GM23338 (cell line): Measurements from ENCODE around the gene F8. TPM values are rescaled to one million over a fixed set of nuclear protein-coding genes. Genes with fewer than 3 reads are reported as not detected.

ENCODE experiments used
- ATAC-seq: fragments of 200-7000 bp; cut with Tn5 transposase; 3 replicates; pipeline ENCODE4 v1.9.1; 2020
- DNase-seq: peaks from one replicate; pipeline ENCODE4 v3.0.0-alpha.2; 2015; ENCODE audit warnings: low spot score
- H2AFZ ChIP-seq: fragments of 200-600 bp; sonication (generic); 2 replicates; pipeline ENCODE4 v1.8.0; 2016; ENCODE audit warnings: antibody characterized with exemption, mild to moderate bottlenecking, moderate library complexity
- H3F3A ChIP-seq: fragments of 200-600 bp; sonication (generic); replicated peaks from 2 replicates; pipeline ENCODE4 v1.8.0; 2017; ENCODE audit warnings: antibody characterized with exemption, mixed run types, low read depth
- H3K27ac ChIP-seq: fragments of 200-600 bp; sonication (generic); 2 replicates; pipeline ENCODE4 v1.6.1; 2016; ENCODE audit warnings: low read depth
- H3K27me3 ChIP-seq: fragments of 200-600 bp; sonication (generic); 2 replicates; pipeline ENCODE4 v1.8.0; 2016; ENCODE audit warnings: mild to moderate bottlenecking, mixed run types, moderate library complexity; ENCODE audit not compliant: insufficient read depth
- H3K36me3 ChIP-seq: fragments of 200-600 bp; sonication (generic); 2 replicates; pipeline ENCODE4 v1.8.0; 2016; ENCODE audit warnings: mild to moderate bottlenecking; ENCODE audit not compliant: insufficient read depth
- H3K4me1 ChIP-seq: fragments of 200-600 bp; sonication (generic); 2 replicates; pipeline ENCODE4 v1.8.0; 2016; ENCODE audit warnings: mild to moderate bottlenecking, moderate library complexity; ENCODE audit not compliant: insufficient read depth
- H3K4me2 ChIP-seq: fragments of 200-600 bp; sonication (generic); 2 replicates; pipeline ENCODE4 v1.7.1; 2017; ENCODE audit warnings: mixed run types
- H3K4me3 ChIP-seq: fragments of 200-600 bp; sonication (generic); 2 replicates; pipeline ENCODE4 v1.6.1; 2016; ENCODE audit warnings: mixed run types
- H3K79me2 ChIP-seq: fragments of 200-600 bp; sonication (generic); replicated peaks from 2 replicates; pipeline ENCODE4 v1.8.0; 2017; ENCODE audit warnings: mild to moderate bottlenecking; ENCODE audit not compliant: insufficient read depth
- H3K9me2 ChIP-seq: fragments of 200-600 bp; sonication (generic); 2 replicates; pipeline ENCODE4 v1.8.0; 2017; ENCODE audit not compliant: insufficient read depth
- H4K20me1 ChIP-seq: fragments of 200-600 bp; sonication (generic); replicated peaks from 2 replicates; pipeline ENCODE4 v1.8.0; 2017; ENCODE audit warnings: mild to moderate bottlenecking; ENCODE audit not compliant: insufficient read depth
- H3K27ac Mint-ChIP-seq: 2 replicates; pipeline ENCODE4 v1.8.0; 2020; ENCODE audit warnings: inconsistent platforms, mild to moderate bottlenecking, moderate library complexity, mixed read lengths
- H3K27me3 Mint-ChIP-seq: 3 replicates; pipeline ENCODE4 v1.8.0; 2022; ENCODE audit warnings: low read depth, mild to moderate bottlenecking, moderate library complexity, mixed read lengths, inconsistent platforms; ENCODE audit not compliant: insufficient read depth, poor library complexity
- H3K36me3 Mint-ChIP-seq: 3 replicates; pipeline ENCODE4 v1.8.0; 2021; ENCODE audit warnings: low read depth, mild to moderate bottlenecking, inconsistent platforms, moderate library complexity, mixed read lengths
- H3K4me1 Mint-ChIP-seq: 3 replicates; pipeline ENCODE4 v1.8.0; 2020; ENCODE audit warnings: mild to moderate bottlenecking, inconsistent platforms, mixed read lengths
- H3K4me3 Mint-ChIP-seq: 3 replicates; pipeline ENCODE4 v1.8.0; 2021; ENCODE audit warnings: moderate library complexity, mild to moderate bottlenecking, inconsistent platforms, mixed read lengths
- H3K9me3 Mint-ChIP-seq: 3 replicates; pipeline ENCODE4 v1.8.0; 2020; ENCODE audit warnings: moderate library complexity, mild to moderate bottlenecking, inconsistent platforms, mixed read lengths
- CREB1 ChIP-seq: fragments of 250-450 bp; sonication (Bioruptor Pico); IDR thresholded peaks from 2 replicates; pipeline ENCODE4 v1.5.0; 2020; ENCODE audit warnings: low read depth, mild to moderate bottlenecking, moderate library complexity
- CTCF ChIP-seq, 2 experiments: fragments of 200-600 bp in 1 of 2; sonication (generic) in 1 of 2; conservative IDR thresholded peaks; 2 replicates each; pipeline versions ENCODE4 v1.5.1 to v1.6.1; 2016 to 2017; ENCODE audit warnings: antibody characterized with exemption in 2 of 2, low read depth in 2 of 2, mild to moderate bottlenecking in 2 of 2, moderate library complexity in 1 of 2
- ETS1 ChIP-seq: IDR thresholded peaks from 2 replicates; pipeline ENCODE4 v1.6.1; 2016; ENCODE audit warnings: antibody characterized with exemption
- EZH2 ChIP-seq: fragments of 200-600 bp; sonication (generic); IDR thresholded peaks from one replicate; pipeline ENCODE4 v1.8.0; 2017; ENCODE audit warnings: antibody characterized with exemption, mild to moderate bottlenecking, low read depth; ENCODE audit not compliant: unreplicated experiment
- EZH2phosphoT487 ChIP-seq: fragments of 200-600 bp; sonication (generic); IDR thresholded peaks from one replicate; pipeline ENCODE4 v1.8.1; 2018; ENCODE audit warnings: antibody characterized with exemption; ENCODE audit not compliant: unreplicated experiment
- JUNB ChIP-seq: IDR thresholded peaks from one replicate; pipeline ENCODE4 v1.6.1; 2016; ENCODE audit warnings: antibody characterized with exemption; ENCODE audit not compliant: unreplicated experiment
- NANOG ChIP-seq: IDR thresholded peaks from 2 replicates; pipeline ENCODE4 v1.6.1; 2016; ENCODE audit warnings: antibody characterized with exemption, borderline replicate concordance
- STAT1 ChIP-seq: IDR thresholded peaks from one replicate; pipeline ENCODE4 v1.6.1; 2016; ENCODE audit warnings: antibody characterized with exemption; ENCODE audit not compliant: unreplicated experiment
- ZNF114 ChIP-seq: fragments of 250-450 bp; sonication (Bioruptor Pico); IDR thresholded peaks from 2 replicates; pipeline ENCODE4 v1.5.0; 2020; ENCODE audit warnings: mild to moderate bottlenecking, moderate library complexity
- ZNF331 ChIP-seq: fragments of 250-450 bp; sonication (Bioruptor Pico); IDR thresholded peaks from 2 replicates; pipeline ENCODE4 v1.5.0; 2020; ENCODE audit warnings: low read depth, mild to moderate bottlenecking, moderate library complexity
- polyA plus RNA-seq: library from polyadenylated mRNA; unstranded; fragments of >200 nt; fragmentation: Nextera tagmentation; extraction: Ambion mirVana; gene quantifications from 2 replicates; pipeline ENCODE4 v1.2.1, GENCODE V29; 2016
- total RNA-seq: library from RNA; depleted of rRNA; stranded (reverse); fragments of >200 nt; shearing (Covaris generic); gene quantifications from 2 replicates; pipeline ENCODE4 v1.2.3, GENCODE V29; 2014
- TF ChIP-seq, protein P1 (sequence below): fragments of 250-450 bp; sonication (Bioruptor Pico); IDR thresholded peaks from 2 replicates; pipeline ENCODE4 v1.5.0; 2020; ENCODE audit warnings: mild to moderate bottlenecking, moderate library complexity
- TF ChIP-seq, protein P2 (sequence below): IDR thresholded peaks from one replicate; pipeline ENCODE4 v1.6.1; 2018; ENCODE audit warnings: antibody characterized with exemption; ENCODE audit not compliant: unreplicated experiment

The F8 gene
- total and polyA plus RNA-seq, 2 experiments from 2014 or later: 0.70 to 1.8 TPM

DNA sequence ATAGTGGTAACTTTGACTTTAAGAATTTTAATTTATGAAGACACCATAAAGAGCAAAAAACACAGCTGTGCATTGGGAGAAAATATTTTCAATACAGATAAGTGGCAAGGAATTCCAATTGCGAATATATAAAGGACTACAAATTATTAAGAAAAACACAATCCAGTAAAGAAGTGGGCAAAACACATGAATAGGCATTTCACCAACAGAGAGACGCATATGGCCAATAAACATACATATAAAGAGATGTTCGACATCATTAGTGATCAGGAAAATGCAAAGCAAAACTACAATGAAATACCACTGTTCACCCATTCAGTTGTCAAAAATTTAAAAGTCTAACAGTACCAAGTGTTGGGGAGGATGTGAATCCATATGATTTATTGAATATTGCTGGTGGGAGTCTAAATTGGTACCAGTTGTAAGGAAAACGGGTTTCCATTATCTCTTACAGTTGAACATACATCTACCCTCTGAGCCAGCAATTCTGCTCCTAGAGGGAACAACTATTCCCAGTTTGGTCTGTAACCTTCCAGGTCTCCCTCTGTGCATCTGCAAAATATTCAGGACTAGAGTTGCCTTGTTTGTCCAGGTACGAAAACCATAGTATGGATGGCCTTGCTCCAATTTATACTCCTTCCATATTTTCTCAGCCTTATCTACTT is 215.6 kb downstream of the F8 start:
- Mint-ChIP-seq H3K27me3 (peaks cover 11% of the 10 kb centered on the region), H3K4me1 (peaks cover 19% of the 10 kb centered on the region), H3K4me3 (no peak overlapping the region), H3K9me3 (peaks cover 22% of the 10 kb centered on the region; the same call in 2 of the 3 replicates), H3K27ac (no peak overlapping the region), H3K36me3 (peaks cover 12% of the 10 kb centered on the region; the same call in 2 of the 3 replicates)
- no peaks in the 10 kb centered on the region for H3K36me3 ChIP-seq
- H3K4me3 ChIP-seq: no peak overlapping the region
- ATAC-seq (no peak), DNase-seq (no peak)
- peaks cover 11% of the 10 kb centered on the region for H3K27me3 ChIP-seq
- no peaks in the 10 kb centered on the region for H3F3A ChIP-seq
- no peaks in the 10 kb centered on the region for H3K9me2 ChIP-seq
- H4K20me1 ChIP-seq: no peaks in the 10 kb centered on the region
- H3K79me2 ChIP-seq: no peaks in the 10 kb centered on the region
- H3K4me1 ChIP-seq: peaks cover 13% of the 10 kb centered on the region; the same call in 1 of the 2 replicates
- TF ChIP-seq JUNB: no peak
- TF ChIP-seq EZH2phosphoT487: no peak
- no peak for TF ChIP-seq EZH2
- no peak for TF ChIP-seq NANOG
- no peak for TF ChIP-seq CTCF (conservative IDR thresholded peaks at IDR 0.05; ENCODE audit: low read depth in 2 of 2)
- no peak for TF ChIP-seq CREB1 (CRISPR knock-in tag)
- TF ChIP-seq ZNF114 (CRISPR knock-in tag): no peak
- TF ChIP-seq, protein P1, sequence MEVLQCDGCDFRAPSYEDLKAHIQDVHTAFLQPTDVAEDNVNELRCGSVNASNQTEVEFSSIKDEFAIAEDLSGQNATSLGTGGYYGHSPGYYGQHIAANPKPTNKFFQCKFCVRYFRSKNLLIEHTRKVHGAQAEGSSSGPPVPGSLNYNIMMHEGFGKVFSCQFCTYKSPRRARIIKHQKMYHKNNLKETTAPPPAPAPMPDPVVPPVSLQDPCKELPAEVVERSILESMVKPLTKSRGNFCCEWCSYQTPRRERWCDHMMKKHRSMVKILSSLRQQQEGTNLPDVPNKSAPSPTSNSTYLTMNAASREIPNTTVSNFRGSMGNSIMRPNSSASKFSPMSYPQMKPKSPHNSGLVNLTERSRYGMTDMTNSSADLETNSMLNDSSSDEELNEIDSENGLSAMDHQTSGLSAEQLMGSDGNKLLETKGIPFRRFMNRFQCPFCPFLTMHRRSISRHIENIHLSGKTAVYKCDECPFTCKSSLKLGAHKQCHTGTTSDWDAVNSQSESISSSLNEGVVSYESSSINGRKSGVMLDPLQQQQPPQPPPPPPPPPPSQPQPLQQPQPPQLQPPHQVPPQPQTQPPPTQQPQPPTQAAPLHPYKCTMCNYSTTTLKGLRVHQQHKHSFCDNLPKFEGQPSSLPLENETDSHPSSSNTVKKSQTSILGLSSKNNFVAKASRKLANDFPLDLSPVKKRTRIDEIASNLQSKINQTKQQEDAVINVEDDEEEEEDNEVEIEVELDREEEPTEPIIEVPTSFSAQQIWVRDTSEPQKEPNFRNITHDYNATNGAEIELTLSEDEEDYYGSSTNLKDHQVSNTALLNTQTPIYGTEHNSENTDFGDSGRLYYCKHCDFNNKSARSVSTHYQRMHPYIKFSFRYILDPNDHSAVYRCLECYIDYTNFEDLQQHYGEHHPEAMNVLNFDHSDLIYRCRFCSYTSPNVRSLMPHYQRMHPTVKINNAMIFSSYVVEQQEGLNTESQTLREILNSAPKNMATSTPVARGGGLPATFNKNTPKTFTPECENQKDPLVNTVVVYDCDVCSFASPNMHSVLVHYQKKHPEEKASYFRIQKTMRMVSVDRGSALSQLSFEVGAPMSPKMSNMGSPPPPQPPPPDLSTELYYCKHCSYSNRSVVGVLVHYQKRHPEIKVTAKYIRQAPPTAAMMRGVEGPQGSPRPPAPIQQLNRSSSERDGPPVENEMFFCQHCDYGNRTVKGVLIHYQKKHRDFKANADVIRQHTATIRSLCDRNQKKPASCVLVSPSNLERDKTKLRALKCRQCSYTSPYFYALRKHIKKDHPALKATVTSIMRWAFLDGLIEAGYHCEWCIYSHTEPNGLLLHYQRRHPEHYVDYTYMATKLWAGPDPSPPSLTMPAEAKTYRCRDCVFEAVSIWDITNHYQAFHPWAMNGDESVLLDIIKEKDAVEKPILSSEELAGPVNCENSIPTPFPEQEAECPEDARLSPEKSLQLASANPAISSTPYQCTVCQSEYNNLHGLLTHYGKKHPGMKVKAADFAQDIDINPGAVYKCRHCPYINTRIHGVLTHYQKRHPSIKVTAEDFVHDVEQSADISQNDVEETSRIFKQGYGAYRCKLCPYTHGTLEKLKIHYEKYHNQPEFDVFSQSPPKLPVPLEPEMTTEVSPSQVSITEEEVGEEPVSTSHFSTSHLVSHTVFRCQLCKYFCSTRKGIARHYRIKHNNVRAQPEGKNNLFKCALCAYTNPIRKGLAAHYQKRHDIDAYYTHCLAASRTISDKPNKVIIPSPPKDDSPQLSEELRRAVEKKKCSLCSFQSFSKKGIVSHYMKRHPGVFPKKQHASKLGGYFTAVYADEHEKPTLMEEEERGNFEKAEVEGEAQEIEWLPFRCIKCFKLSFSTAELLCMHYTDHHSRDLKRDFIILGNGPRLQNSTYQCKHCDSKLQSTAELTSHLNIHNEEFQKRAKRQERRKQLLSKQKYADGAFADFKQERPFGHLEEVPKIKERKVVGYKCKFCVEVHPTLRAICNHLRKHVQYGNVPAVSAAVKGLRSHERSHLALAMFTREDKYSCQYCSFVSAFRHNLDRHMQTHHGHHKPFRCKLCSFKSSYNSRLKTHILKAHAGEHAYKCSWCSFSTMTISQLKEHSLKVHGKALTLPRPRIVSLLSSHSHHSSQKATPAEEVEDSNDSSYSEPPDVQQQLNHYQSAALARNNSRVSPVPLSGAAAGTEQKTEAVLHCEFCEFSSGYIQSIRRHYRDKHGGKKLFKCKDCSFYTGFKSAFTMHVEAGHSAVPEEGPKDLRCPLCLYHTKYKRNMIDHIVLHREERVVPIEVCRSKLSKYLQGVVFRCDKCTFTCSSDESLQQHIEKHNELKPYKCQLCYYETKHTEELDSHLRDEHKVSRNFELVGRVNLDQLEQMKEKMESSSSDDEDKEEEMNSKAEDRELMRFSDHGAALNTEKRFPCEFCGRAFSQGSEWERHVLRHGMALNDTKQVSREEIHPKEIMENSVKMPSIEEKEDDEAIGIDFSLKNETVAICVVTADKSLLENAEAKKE (CRISPR knock-in tag): no peak
- TF ChIP-seq, protein P2, sequence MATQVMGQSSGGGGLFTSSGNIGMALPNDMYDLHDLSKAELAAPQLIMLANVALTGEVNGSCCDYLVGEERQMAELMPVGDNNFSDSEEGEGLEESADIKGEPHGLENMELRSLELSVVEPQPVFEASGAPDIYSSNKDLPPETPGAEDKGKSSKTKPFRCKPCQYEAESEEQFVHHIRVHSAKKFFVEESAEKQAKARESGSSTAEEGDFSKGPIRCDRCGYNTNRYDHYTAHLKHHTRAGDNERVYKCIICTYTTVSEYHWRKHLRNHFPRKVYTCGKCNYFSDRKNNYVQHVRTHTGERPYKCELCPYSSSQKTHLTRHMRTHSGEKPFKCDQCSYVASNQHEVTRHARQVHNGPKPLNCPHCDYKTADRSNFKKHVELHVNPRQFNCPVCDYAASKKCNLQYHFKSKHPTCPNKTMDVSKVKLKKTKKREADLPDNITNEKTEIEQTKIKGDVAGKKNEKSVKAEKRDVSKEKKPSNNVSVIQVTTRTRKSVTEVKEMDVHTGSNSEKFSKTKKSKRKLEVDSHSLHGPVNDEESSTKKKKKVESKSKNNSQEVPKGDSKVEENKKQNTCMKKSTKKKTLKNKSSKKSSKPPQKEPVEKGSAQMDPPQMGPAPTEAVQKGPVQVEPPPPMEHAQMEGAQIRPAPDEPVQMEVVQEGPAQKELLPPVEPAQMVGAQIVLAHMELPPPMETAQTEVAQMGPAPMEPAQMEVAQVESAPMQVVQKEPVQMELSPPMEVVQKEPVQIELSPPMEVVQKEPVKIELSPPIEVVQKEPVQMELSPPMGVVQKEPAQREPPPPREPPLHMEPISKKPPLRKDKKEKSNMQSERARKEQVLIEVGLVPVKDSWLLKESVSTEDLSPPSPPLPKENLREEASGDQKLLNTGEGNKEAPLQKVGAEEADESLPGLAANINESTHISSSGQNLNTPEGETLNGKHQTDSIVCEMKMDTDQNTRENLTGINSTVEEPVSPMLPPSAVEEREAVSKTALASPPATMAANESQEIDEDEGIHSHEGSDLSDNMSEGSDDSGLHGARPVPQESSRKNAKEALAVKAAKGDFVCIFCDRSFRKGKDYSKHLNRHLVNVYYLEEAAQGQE: no peak
- no peak for TF ChIP-seq STAT1
- no peak for TF ChIP-seq ETS1
- no peak for TF ChIP-seq ZNF331 (CRISPR knock-in tag)
- H2AFZ ChIP-seq: no peak overlapping the region
- no peak overlapping the region for H3K4me2 ChIP-seq
- H3K27ac ChIP-seq: no peak overlapping the region
